WERI-Rb-1 (cell line): ENCODE data around the gene ATOSA.

Source experiments
- DNase-seq: peaks from one replicate; pipeline ENCODE4 v3.0.0-alpha.2; 2020
- H3K27ac ChIP-seq: fragments of 250-450 bp; sonication (Bioruptor Pico); 2 replicates; pipeline ENCODE4 v1.5.1; 2020; ENCODE audit warnings: mild to moderate bottlenecking, moderate library complexity
- H3K27me3 ChIP-seq: fragments of 250-450 bp; sonication (Bioruptor Pico); 2 replicates; pipeline ENCODE4 v1.5.1; 2021; ENCODE audit warnings: mild to moderate bottlenecking, low read depth, moderate library complexity; ENCODE audit not compliant: insufficient read depth, severe bottlenecking
- H3K36me3 ChIP-seq: fragments of 250-450 bp; sonication (Bioruptor Pico); 2 replicates; pipeline ENCODE4 v1.5.1; 2020; ENCODE audit warnings: mild to moderate bottlenecking, moderate library complexity
- H3K4me3 ChIP-seq: 2 replicates; pipeline ENCODE4 v1.5.1; 2011; ENCODE audit warnings: low read depth, mild to moderate bottlenecking, control low read depth, low read length
- H3K9me3 ChIP-seq: fragments of 250-450 bp; sonication (Bioruptor Pico); 2 replicates; pipeline ENCODE4 v1.5.1; 2021; ENCODE audit warnings: mild to moderate bottlenecking, moderate library complexity; ENCODE audit not compliant: severe bottlenecking
- CTCF ChIP-seq: IDR thresholded peaks from 2 replicates; pipeline ENCODE4 v1.5.1; 2011; ENCODE audit warnings: low read depth, mild to moderate bottlenecking, control low read depth, inconsistent platforms, low read length

Gene ATOSA

DNA sequence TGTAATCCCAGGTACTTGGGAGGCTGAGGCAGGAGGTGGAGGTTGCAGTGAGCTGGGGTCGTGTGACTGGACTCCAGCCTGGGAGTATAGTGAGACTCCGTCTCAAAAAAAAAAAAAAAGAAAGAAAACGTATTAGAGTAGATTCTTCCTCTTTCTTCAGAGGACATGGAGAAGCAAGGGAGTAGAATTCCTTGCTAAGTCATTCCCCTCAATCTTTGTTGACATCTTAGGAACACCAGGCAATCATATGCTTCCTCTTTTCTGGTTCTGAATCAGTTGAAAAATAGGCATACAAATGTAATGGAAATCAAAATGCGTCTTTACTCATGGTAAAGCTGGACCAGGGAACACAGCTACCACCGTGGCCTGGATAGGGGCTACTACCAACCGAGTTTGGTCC, 38.3 kb upstream of the ATOSA start:
- DNase-seq: no peak
- H3K9me3 ChIP-seq: no peaks in the 10 kb centered on the region
- no peak overlapping the region for H3K4me3 ChIP-seq
- H3K36me3 ChIP-seq: no peaks in the 10 kb centered on the region
- no peaks in the 10 kb centered on the region for H3K27me3 ChIP-seq
- TF ChIP-seq CTCF: no peak
- no peak overlapping the region for H3K27ac ChIP-seq

DNA sequence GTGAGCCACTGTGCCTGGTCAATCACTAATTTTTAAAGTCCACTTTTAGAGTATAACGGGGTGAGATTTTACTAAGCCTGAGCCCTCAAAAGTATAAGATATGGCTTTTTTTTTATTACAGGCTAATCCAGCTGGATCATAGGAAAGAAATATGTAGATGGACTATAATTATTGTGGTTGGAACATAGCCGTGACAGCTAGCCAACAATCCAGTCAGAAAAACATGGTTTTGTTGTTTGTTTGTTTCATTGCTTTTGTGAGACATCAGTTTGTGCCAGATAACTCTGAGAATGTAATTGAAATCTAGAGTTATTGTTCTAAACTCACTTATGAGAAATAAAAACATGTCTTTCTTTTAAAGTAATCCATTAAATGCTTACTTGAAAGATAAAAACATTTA, 37.3 kb upstream of the ATOSA start:
- DNase-seq: no peak

DNA sequence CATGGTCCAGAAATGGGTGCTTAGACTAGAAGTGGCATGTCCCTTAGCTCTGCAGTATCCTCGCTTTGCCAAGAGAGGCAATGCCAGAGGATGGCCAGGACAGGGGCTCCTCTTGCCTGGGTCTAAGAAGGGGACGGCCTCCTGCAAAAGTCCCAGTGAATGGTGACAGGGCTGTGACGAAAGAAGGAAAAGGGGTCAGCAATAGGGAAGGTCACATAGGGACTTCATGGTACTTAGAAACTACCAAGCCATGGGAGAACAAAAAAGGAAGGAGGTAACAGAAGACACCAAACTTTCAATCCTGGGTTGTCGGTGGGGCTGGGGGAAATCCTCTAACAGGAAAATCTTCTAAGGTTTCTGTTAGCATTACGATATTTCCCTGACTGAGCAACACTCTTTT, 36.2 kb upstream of the ATOSA start:
- H3K27me3 ChIP-seq: no peaks in the 10 kb centered on the region
- no peak for TF ChIP-seq CTCF
- H3K9me3 ChIP-seq: no peaks in the 10 kb centered on the region
- no peaks in the 10 kb centered on the region for H3K36me3 ChIP-seq
- no peak overlapping the region for H3K27ac ChIP-seq
- no peak overlapping the region for H3K4me3 ChIP-seq
- DNase-seq: no peak

More for the DNA sequence above, 37.3 kb upstream of the ATOSA start:
- Histone ChIP-seq H3K4me3 (no peak overlapping the region), H3K9me3 (no peaks in the 10 kb centered on the region), H3K27ac (no peak overlapping the region), H3K36me3 (no peaks in the 10 kb centered on the region), H3K27me3 (no peaks in the 10 kb centered on the region)
- TF ChIP-seq CTCF: no peak

GRCh38 chr15:52714968-52715367, 35.8 kb upstream of the ATOSA start:
- H3K27me3 ChIP-seq: no peaks in the 10 kb centered on the region
- no peak for TF ChIP-seq CTCF
- no peak for DNase-seq
- no peak overlapping the region for H3K4me3 ChIP-seq
- no peaks in the 10 kb centered on the region for H3K36me3 ChIP-seq
- H3K27ac ChIP-seq: no peak overlapping the region
- no peaks in the 10 kb centered on the region for H3K9me3 ChIP-seq

DNA sequence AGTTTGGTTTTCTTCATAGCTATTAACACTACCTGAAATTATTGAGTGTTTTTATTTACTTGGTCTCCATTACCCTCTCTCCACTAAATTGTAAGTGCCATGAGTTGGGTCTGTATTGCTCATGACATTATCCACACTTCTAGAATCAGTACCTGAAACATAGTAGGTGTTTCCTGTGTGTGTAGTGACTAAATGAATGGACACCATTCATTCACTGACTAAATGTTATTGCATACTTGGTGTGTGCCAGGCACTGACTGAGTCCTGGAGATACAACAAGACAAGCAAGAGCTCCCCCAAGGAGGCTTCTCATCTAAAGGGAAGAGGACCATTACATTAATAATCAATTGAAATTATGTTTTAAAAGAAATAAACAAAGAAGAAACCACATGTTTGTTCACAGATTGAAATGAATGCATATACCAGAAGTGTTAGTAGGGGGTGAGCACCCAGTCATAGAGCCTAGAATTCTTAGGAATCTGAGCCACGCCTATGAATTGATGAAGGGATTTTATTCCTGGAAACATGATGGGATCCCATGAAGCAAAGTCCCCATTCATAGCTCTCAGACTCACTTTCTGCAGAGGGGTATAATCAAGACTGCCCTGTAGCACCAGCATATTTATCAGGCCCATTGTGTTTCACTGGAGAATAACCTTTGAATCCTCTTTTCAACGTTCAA, 31.7 kb upstream of the ATOSA start:
- H3K27ac ChIP-seq: no peak overlapping the region
- no peaks in the 10 kb centered on the region for H3K9me3 ChIP-seq
- no peak for DNase-seq
- H3K27me3 ChIP-seq: no peaks in the 10 kb centered on the region
- H3K36me3 ChIP-seq: no peaks in the 10 kb centered on the region
- no peak overlapping the region for H3K4me3 ChIP-seq
- no peak for TF ChIP-seq CTCF
